Activated T-helper 17 cell treated with anti-CD3 and anti-CD28 coated beads, Interleukin-2, amount 50 U/mL, for 72 hours (primary cell): ENCODE results near the gene EHMT1. TPM values are rescaled to one million over a fixed set of nuclear protein-coding genes. Genes with fewer than 3 reads are reported as not detected.

Source experiments
- ATAC-seq: fragments of 150-1000 bp; cut with Tn5 transposase; replicated peaks from 2 replicates; pipeline ENCODE4 v1.10.0; 2021; ENCODE audit warnings: mild to moderate bottlenecking, moderate library complexity
- H3K27ac Mint-ChIP-seq: one replicate; pipeline ENCODE4 v1.8.0; 2022; ENCODE audit warnings: mixed read lengths
- H3K27me3 Mint-ChIP-seq: one replicate; pipeline ENCODE4 v1.8.0; 2022; ENCODE audit warnings: mixed read lengths
- H3K36me3 Mint-ChIP-seq: one replicate; pipeline ENCODE4 v1.8.0; 2022; ENCODE audit warnings: low read depth, mild to moderate bottlenecking, mixed read lengths
- H3K4me1 Mint-ChIP-seq: one replicate; pipeline ENCODE4 v1.8.0; 2022; ENCODE audit warnings: mixed read lengths
- H3K4me3 Mint-ChIP-seq: one replicate; pipeline ENCODE4 v1.8.0; 2022; ENCODE audit warnings: mild to moderate bottlenecking, mixed read lengths
- H3K9me3 Mint-ChIP-seq: one replicate; pipeline ENCODE4 v1.8.0; 2022; ENCODE audit warnings: mixed read lengths
- total RNA-seq, 2 donors: library from RNA; stranded (reverse); gene quantifications; one replicate each; pipeline ENCODE4 v1.2.3, GENCODE V29; 2022

EHMT1 gene
- total RNA-seq, 2 donors from 2014 or later: 77.2 to 77.8 TPM

DNA sequence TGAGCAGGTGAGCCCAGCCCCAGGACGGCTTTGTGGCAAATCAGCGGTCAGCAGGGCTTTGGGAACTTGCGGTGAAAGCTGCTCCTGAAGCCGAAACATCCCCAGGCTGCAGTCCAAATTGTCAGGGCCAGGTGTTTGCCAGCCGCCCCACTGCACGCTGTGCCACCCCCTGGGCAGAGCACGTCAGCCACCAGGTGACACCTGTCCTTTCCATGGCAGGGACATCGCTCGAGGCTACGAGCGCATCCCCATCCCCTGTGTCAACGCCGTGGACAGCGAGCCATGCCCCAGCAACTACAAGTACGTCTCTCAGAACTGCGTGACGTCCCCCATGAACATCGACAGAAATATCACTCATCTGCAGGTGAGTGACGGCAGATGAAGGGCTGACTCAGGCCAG lies 194.4 kb downstream of the EHMT1 start:
- no peak overlapping the region for H3K27ac Mint-ChIP-seq
- no peaks in the 10 kb centered on the region for H3K9me3 Mint-ChIP-seq
- no peaks in the 10 kb centered on the region for H3K4me1 Mint-ChIP-seq
- no peaks in the 10 kb centered on the region for H3K27me3 Mint-ChIP-seq
- no peak overlapping the region for H3K4me3 Mint-ChIP-seq
- no peak for ATAC-seq
- H3K36me3 Mint-ChIP-seq: peaks cover 63% of the 10 kb centered on the region

DNA sequence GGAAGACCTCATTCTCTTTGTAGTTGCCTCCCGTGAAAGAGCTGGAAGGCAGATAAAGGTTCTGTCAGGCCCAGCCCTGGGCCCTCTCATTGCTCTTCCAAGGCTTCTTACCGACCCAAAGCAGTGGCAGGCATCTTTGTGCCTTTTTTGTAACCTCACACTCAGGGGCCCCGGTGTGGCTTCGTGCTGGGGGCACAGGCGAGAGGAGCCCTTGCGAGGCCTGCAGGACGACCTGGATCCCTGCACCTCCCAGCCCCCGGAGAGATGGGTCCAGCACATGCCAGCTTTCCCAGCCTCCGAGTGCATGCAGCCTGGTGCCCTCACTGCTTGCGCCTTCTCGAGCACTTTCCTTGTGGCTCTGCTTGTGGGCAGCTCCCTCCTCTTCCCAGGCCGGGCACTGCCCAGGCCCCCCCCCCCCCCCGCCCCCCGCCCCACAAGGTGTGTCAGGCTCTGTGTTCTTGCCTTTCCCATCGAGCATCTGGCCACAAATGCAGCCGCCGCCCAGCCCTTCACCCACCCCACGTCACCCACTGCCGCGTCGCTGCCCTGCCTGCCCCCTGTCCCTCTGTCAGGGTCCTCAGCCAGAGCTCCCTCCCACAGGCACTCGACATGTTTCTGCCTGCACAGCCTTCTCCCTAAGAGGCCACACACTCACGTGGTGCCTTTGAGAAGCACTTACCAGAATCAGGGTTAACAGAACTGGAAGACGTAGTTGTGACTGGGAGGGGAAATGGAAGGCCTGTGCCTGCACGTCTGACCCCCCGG lies 195.0 kb downstream of the EHMT1 start:
- Mint-ChIP-seq H3K9me3 (no peaks in the 10 kb centered on the region), H3K4me3 (no peak overlapping the region), H3K36me3 (peaks cover 66% of the 10 kb centered on the region), H3K4me1 (no peaks in the 10 kb centered on the region), H3K27ac (no peak overlapping the region), H3K27me3 (no peaks in the 10 kb centered on the region)
- ATAC-seq: no peak

DNA sequence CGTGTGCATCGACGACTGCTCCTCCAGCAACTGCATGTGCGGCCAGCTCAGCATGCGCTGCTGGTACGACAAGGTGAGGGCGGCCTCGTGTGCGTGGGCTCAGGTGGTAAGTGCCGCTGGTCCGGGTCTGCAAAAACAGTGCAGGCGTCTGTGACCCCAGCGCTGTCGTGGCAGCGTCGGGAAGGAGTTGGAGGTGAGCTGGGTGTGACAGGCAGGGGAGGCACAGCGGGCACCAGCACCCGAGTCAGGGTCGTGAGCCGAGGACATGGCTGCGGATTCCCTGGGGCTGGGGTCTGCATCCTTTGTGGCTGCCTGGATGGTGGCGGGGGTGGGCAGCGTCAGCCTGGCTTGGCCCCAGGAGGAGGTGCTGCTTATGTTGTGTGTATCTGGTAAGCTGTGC lies 195.6 kb downstream of the EHMT1 start:
- no peaks in the 10 kb centered on the region for H3K4me1 Mint-ChIP-seq
- H3K4me3 Mint-ChIP-seq: no peak overlapping the region
- peaks cover 60% of the 10 kb centered on the region for H3K36me3 Mint-ChIP-seq
- H3K9me3 Mint-ChIP-seq: no peaks in the 10 kb centered on the region
- peak overlapping the region; percentile 73 for H3K27ac Mint-ChIP-seq
- ATAC-seq: no peak
- no peaks in the 10 kb centered on the region for H3K27me3 Mint-ChIP-seq

DNA sequence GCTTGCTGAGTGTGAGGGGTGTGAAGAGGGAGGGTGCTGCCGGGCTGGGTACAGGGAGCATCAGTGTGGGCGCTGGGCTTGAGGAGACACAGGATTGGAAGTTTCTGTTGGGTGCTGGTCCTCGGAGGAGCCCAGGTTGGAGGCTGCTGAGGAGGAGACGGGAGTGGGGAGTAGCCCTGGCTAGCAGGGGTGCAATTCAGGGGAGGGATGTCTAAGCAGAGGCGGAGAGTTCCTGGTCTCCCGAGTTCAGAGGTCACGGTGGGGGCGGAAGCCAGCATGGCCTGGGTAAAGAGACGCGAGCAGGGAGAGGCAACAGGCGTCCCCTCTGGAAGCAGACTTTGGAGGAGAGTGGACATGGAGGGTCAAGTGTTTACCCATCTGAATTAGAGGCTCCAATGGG lies 196.0 kb downstream of the EHMT1 start:
- Mint-ChIP-seq H3K27me3 (no peaks in the 10 kb centered on the region), H3K27ac (peak overlapping the region; percentile 73), H3K4me3 (no peak overlapping the region), H3K4me1 (no peaks in the 10 kb centered on the region), H3K36me3 (peaks cover 59% of the 10 kb centered on the region), H3K9me3 (no peaks in the 10 kb centered on the region)
- ATAC-seq: no peak

DNA sequence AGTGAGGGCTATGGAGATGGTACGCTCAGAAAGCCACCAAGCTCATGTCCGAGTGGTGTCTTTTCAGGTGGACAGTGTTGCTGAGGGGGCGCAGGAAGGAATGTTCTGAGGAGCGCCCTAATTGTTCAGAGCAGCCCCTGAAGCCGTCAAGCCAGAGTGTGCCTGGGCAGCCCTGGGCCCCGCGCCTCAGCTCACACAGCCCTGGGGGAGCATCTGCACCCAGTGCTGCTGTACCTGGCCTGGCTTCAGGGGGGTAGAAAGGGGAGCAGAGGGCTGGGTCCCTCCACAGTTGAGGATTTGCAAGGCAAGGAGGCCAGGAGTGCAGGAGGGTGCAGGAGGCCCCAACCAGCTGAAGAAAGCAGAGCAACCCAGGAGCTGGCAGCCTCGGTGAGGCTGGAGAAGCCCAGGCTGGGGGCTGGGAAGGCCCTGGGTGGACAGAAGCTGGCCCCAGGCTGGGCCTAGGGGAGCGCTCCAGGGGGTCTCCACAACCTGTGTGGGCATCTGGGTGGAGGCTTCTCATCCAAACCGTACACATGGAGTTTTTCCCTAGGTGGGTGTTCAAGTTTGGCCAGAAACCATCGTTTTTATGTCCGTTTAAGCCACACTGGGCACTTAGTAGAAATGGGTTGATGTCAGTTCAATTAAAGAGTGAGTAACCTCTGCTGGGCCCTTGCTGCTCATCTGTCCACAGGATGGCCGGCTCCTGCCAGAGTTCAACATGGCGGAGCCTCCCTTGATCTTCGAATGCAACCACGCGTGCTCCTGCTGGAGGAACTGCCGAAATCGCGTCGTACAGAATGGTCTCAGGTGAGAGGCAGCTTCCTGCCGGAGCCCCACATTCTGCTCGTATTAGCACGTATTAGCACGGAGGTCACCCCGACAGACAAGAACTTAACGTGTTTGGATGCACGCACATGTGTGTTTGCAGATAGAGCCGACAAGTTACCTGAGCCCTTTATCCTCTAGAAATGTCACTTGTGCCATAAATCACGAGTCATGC lies 196.8 kb downstream of the EHMT1 start:
- peak overlapping the region; percentile 73 for H3K27ac Mint-ChIP-seq
- no peaks in the 10 kb centered on the region for H3K9me3 Mint-ChIP-seq
- peaks cover 67% of the 10 kb centered on the region for H3K36me3 Mint-ChIP-seq
- no peaks in the 10 kb centered on the region for H3K27me3 Mint-ChIP-seq
- no peak overlapping the region for H3K4me3 Mint-ChIP-seq
- H3K4me1 Mint-ChIP-seq: no peaks in the 10 kb centered on the region
- no peak for ATAC-seq

DNA sequence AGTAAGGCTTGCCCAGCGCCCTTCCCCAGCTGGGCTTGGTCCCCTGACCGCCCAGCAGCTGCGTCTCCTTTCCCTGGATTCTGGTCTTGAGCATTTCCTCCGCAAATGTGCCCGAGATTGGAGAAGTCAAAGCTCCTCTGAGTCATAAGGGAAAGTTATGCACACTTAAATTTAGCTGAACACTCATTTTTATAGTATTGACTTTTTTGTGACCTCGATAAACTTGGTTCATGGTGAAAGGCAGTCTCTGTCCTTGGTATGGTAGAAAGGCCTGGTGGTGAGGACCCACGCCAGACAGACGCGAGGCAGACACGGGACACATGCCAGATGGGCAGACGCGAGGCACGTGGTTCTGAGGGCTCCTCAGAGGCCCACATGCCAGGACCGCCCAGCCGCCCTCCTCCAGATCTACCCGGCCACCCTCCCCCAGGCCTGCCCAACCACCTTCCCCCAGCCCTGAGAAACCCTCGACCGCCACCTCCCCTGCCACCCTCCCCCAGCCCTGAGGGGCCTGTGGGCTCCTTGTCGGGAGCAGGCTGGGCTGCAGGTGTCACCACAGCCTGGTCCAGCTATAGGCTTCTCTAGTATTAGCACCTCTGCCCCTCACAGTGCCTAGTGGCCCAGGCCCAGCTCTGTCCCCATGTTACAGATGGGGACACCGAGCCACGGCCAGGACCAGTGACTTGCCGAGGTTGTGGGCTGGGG lies 197.9 kb downstream of the EHMT1 start:
- Mint-ChIP-seq H3K27me3 (no peaks in the 10 kb centered on the region), H3K4me1 (no peaks in the 10 kb centered on the region), H3K36me3 (peaks cover 76% of the 10 kb centered on the region), H3K27ac (no peak overlapping the region), H3K4me3 (no peak overlapping the region), H3K9me3 (no peaks in the 10 kb centered on the region)
- no peak for ATAC-seq

DNA sequence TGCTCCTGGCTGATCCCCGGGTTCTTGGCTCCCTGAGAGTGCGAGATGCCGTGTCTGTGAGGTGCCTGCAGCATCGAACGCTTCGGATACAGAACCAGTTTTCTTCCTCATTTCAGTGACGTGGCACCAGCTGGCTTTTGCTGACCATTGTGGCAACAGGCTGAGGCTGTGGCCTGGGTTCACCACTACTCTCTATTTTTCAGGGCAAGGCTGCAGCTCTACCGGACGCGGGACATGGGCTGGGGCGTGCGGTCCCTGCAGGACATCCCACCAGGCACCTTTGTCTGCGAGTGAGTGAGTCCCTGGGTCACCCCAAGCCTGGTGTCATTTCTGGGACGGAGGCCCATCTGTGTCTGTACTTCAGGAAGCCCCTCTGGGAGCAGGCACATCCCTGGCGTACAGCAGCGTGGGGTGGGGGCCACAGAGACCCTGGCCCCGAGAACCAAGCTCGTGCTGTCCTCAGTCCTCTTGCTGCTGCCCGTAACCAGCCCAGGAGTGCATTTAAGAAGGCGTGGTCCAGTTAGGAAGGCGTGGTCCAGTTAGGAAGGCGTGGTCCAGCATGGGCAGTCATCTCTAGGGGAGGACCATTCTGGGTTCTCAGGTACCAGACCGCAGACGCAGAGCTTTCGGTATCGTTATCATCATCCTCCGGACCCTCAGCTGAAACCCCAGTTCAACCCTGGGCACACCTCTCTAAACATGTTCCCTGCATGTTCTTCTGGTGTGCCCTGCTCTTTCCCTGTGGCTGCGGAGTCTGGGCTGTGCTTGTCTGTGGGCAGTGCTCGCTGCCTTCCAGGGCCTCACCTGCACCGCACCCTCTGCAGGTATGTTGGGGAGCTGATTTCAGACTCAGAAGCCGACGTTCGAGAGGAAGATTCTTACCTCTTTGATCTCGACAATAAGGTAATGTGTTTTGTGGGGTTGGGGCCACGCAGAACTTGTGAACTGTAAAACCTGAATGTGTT lies 198.7 kb downstream of the EHMT1 start:
- H3K27ac Mint-ChIP-seq: no peak overlapping the region
- no peak for ATAC-seq
- H3K4me1 Mint-ChIP-seq: no peaks in the 10 kb centered on the region
- peaks cover 83% of the 10 kb centered on the region for H3K36me3 Mint-ChIP-seq
- no peaks in the 10 kb centered on the region for H3K27me3 Mint-ChIP-seq
- no peaks in the 10 kb centered on the region for H3K9me3 Mint-ChIP-seq
- no peak overlapping the region for H3K4me3 Mint-ChIP-seq

DNA sequence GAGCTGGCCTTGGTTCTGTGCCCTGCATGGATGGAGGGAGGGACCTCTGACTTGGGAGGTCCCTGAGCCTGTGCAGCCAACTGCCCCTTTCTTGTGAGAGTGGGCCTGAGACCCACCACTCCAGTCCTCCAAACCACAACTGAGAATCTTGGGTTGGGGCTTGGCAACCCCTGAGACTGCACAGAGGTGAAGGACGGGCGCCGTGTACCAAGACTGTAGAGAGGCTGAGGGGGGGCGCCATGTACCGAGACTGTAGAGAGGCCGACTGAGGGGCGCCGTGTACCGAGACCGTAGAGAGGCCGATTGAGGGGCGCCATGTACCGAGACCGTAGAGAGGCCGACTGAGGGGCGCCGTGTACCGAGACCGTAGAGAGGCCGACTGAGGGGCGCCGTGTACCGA lies 199.5 kb downstream of the EHMT1 start:
- Mint-ChIP-seq H3K4me3 (no peak overlapping the region), H3K27ac (no peak overlapping the region), H3K36me3 (peaks cover 76% of the 10 kb centered on the region), H3K4me1 (no peaks in the 10 kb centered on the region), H3K27me3 (no peaks in the 10 kb centered on the region), H3K9me3 (no peaks in the 10 kb centered on the region)
- ATAC-seq: no peak

DNA sequence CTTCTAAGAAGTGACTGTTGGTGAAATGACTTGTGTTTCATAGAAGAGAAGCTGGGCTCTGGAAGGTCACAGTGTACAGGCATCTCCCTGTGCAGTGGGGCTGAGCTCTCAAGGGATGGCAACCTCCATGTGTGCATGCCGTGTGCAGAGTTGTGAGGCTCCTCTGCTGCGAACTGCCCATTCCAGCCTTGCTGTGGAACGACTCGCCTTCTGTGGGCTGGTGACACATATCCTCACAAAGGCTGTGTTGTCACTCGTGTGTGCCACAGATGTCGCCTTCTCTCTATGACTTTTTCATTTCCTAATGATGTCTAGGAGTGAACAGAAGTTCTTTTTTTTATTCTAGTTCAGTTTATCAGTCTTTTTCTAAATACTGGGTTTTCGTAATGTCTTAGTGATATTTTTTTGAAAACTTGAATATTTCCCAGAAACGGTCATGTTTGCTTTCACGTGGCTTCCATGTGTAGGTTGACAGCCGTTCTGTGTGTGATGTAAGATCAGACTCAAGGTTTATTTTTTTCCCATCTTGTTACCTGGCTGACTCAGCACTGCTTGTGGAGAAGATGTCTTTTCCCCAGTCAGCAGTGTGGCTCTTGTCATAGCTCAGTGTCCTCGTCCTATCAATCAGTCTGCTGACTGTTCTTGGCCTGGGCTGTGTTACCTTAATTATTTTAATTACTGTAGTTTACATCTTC lies 201.5 kb downstream of the EHMT1 start:
- Mint-ChIP-seq H3K9me3 (no peaks in the 10 kb centered on the region), H3K4me1 (peaks cover 4% of the 10 kb centered on the region), H3K27ac (no peak overlapping the region), H3K4me3 (no peak overlapping the region), H3K36me3 (peaks cover 78% of the 10 kb centered on the region), H3K27me3 (no peaks in the 10 kb centered on the region)
- peak; percentile 77 for ATAC-seq

DNA sequence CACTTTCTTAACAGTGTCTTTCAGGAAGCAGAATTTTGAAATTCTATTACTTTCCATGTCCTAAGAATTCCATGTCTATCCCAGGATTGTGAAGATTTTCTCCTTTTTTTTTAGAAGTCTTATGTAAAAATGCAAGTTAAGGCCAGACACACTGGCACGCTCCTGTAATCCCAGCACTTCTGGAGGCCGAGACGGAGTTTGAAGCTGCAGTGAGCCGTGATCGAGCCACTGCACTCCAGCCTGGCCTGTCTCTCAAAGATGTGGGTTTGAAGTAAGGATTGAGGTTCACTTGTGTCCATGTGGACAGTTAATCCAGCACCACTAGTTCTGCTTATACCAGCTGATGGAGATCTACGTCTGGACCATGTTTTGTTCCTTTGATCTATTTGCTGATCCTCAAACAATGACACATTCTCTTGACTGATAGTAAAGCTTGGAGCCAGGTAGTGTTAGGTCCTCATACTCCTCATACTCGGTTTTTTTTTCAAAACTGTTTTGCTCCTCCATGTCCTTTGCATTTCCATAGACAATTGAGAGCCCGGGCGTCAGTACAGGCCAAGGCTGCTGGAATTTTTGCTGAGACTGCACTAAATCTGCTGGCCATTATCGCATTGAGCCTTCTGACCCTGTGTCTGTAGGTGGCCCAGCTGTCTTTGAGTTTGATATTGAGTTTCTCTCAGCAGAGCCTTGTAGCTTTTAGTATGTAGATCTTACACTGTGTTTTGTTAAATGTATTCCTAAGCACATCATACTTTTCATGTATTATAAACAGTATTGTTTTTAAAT lies 205.4 kb downstream of the EHMT1 start:
- ATAC-seq: no peak
- Mint-ChIP-seq H3K4me3 (no peak overlapping the region), H3K27me3 (no peaks in the 10 kb centered on the region), H3K36me3 (peaks cover 67% of the 10 kb centered on the region), H3K27ac (no peak overlapping the region), H3K4me1 (peaks cover 8% of the 10 kb centered on the region), H3K9me3 (no peaks in the 10 kb centered on the region)

DNA sequence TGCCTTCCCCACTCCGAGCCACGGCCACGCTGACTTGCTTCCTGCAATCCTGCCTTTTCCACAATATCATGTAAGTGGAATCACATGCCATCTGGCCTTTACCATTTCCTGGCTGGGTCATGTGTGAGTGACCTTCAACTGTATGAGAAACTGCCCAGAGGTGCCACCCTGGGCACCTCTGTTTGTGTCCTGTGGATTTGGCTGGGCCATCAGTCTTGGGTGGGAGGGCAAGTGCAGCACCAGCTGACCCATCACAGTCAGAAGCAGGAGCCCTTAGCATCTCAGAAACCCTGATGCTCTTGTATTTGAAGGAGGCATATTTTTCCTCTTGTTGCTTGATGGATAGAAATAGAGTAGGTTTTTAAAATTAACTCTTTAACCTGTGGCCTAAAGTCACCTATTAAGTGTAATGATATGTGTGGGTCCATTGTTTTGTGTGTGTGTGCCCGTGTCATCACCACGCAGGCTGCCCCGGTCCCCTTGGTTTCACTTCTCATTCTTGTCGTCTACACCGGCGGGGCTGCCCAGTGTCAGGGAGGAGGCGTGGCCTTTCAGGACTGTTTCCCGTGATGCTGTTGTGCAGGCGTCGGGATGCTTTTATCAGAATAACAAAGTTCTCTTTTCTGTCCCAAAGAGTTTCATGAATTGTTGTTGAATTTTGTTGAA lies 206.7 kb downstream of the EHMT1 start:
- Mint-ChIP-seq H3K27me3 (no peaks in the 10 kb centered on the region), H3K4me1 (peaks cover 8% of the 10 kb centered on the region), H3K36me3 (peaks cover 72% of the 10 kb centered on the region), H3K4me3 (no peak overlapping the region), H3K9me3 (no peaks in the 10 kb centered on the region), H3K27ac (peak overlapping the region; percentile 33)
- ATAC-seq: no peak

DNA sequence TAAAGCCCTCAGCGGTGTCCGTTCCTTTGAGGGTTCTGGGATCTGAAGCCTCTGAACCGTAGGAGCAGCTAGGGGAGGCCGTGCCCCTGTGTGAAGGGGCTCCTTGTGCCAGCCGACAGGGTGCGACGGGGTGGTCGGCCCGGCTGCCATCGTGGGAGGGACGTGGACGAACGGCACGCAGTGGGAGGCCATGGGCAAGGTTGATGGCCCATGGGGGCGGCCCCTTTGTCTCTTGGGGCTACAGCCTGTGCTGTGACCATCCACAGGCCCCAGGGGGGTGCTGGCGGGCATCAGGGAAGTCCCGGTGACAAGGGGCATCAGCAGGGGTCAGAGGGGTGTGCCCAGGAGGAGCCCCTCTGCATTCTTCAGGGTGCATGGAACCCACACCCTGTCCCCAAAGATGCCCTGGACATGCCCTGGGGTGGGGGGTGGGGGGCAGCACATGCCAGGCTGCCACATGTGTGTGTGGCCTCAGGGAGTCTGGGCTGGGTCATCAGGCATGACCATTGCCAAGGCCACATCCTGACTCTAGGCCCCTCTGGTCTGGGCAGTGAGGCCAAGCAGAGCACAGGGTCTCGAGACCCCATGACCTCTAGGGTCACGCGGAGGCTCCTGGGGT lies 209.2 kb downstream of the EHMT1 start:
- ATAC-seq: no peak
- H3K36me3 Mint-ChIP-seq: peaks cover 64% of the 10 kb centered on the region
- peaks cover 8% of the 10 kb centered on the region for H3K4me1 Mint-ChIP-seq
- no peak overlapping the region for H3K27ac Mint-ChIP-seq
- H3K9me3 Mint-ChIP-seq: no peaks in the 10 kb centered on the region
- H3K27me3 Mint-ChIP-seq: no peaks in the 10 kb centered on the region
- no peak overlapping the region for H3K4me3 Mint-ChIP-seq
